NCI-H1694 (cell line): Measurements from ENCODE around the gene KSR1.

ENCODE experiments used
- DNase-seq: peaks from one replicate; lab custom pipeline; 2025; lab: John Stamatoyannopoulos, UW

KSR1 gene

DNA sequence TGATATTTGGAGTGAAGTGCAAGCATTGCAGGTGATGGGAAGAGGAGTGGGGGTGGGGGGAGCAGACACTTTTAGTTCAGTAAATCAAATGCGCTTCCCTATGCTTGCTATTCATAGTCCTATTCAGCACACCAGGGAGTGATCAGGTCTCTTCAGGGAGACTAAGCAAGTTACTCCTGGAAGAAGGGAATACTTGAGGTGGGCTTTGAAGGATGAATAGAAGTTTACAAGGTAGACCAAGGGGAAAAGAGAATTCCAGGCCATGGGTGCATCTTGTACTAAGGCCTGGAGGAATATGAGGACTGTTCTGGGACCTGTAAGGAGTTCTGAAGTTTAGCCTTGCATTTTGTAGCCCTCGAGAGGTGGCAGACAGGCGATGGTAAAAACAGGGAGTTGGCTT is 134.6 kb downstream of the KSR1 start:
- DNase-seq = no peak

DNA sequence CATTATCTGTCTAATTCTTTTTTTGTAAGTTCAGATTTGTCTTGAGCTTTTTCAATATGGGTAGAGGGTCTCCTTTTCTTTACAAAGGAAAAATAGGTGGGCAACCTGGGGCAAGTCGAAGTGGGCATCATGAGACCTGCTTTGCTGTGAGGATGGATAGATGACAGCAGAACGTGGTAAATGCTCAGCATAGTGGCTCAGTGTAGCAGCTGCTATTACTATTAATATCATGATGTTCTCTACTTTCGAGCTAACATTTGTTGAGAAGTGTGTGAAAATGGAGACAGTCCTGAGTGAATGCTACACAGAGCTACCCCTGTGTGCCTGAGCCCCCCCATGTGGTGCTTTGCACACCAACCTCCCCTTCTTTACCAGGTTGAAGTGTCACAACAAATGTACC is 135.7 kb downstream of the KSR1 start:
- no peak for DNase-seq

DNA sequence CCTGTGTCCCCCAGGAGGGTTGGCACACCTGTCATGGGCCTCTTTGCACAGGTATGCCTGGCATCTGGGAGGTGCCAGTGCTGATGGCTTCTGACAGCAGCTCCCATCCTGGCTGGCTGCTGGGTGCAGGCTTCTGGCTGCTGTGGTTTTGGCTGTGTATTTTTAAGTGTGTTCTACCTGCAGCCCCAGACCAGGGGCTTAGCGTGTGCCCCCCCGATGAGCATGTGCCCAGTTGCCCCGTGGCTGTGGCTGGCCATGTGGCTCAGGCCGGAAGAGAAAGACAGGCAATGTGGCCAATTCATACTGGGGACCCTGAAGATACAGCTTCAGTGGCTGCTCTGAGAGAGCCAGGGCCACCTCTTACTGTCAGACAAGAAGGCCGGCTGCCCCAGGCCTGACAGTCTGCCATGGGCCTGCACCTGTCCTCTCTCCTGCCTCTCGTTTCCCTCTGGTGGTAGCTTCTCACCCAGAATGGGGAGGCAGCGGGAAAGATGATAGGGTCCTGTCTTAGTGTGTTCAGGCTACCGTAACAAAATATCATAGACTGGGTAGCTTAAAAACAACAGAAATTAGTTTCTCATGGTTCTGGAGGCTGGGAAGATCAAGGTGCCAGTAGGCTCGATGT is 137.1 kb downstream of the KSR1 start:
- no peak for DNase-seq

DNA sequence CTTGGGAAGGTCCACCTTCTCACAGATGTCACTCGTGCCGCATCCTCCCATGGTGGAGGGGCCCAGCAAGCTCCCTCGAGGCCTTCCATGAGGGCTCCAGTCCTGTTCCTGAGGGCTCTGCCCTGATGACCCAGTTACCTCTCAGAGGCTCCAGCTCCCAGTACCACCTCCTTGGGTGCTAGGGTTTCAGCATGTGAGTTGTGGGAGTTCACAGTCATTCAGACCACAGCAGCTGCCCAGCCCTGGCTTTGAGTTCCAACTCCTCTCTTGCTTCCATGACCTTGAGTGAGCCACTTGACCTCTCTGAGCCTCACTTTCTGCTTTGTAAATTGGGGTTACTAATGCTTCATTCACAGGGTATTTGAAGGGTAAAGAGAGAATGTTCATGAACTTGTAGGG is 137.6 kb downstream of the KSR1 start:
- no peak for DNase-seq

DNA sequence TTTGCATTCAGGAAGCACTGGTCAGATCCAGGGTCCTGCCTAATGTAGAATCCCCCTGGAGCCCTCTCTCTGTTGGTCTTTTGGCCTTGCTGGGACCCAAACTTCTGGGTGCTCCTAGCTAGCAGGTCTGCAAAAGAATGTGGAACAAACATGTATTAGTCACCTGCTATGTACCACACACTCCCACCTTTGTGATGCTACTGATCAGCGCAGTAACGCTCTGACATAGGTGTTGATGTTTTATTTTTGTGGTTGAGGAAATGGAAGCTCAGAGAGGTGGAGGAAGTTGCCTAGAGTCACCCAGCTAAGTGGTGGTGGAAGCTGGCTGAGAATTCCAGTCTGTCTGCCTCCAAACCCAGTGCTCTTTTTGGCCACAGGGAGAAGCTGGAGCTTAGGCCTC is 139.0 kb downstream of the KSR1 start:
- DNase-seq = no peak

DNA sequence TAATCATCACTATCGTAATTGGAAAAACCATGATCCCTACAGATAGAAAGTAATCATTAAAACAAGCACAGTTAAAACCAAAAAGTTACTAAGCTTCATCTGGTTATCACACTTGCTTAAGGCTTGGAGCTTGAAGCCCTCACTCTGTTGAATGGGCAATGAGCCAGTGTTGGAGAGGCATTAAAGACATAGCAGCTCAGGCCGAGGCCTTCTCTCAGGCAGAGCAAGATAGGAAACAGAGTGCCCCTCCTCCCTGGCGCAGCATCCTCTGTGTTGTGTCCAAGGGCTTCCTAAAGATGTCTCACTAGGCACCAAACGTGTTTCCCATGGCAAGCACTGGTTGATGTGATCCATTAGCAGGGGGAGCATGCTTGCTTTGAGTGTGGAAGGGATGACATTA is 139.8 kb downstream of the KSR1 start:
- no peak for DNase-seq

DNA sequence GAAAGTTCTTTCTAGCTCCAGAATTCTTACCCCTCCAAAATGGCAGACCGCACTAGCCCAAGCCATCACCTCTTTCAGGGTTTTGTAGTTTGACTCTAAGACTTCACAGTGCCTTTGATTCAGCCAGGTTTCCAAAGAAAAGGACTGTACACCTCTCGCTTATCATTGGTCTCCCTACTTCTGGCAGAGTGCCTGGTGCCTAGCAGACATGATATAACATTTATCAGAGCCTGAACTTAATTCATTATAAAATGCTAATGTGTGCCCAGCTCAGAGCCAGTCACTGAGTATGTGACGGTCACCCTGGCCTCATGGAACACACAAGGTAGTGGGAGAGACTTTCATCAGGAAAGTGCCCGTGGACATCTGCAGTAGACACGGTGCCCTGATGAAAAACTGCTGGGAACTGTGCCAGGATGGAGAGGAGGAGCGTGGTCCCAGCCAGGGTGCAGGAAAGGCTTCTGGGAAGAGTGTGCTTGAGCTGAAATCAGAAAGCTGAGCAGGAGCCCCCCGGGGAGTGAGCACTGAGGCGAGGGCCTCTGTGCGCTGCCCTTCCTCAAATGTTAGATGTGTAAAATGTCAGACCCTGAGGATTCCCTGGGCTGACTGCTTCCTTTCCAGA is 140.4 kb downstream of the KSR1 start:
- peak; percentile 18 for DNase-seq

DNA sequence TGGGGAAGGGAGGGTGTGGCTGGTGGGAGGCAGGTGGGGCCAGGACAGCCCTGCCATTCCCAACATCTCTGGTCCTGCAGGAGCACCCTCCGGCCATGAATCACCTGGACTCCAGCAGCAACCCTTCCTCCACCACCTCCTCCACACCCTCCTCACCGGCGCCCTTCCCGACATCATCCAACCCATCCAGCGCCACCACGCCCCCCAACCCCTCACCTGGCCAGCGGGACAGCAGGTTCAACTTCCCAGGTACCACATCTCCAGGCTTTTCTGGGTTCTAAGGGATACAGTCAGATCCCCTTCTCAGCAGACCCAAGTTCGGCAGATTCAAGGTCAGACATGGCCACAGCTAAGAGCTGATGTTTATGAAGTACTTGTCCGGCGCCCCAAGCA is 140.9 kb downstream of the KSR1 start:
- no peak for DNase-seq

DNA sequence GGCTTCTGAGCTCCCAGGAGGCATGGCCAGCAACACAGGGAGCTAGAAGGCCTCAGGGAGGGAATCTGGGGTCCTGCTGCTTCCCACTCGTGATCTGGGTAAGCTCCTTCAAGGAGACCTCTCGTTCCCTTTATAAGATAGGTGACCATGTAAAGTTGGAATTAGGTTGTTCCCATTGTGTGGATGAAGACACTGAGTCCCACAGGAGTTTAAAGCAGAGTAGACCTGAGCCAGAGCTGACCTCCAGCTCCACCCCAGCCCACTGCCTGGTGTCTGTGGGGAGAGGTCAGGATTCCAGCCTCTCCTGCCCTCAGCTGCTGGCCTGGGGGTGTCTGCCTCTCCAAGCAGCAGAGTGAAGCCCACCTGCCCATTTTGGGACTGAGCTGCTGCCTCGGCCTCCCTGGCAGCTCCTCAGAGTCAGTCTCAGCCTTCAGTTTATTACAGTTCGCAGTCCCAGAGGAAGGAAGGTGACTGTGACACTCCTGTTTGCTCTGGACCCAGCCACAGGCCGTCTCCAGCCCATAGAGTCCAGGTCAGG is 141.6 kb downstream of the KSR1 start:
- DNase-seq = no peak

DNA sequence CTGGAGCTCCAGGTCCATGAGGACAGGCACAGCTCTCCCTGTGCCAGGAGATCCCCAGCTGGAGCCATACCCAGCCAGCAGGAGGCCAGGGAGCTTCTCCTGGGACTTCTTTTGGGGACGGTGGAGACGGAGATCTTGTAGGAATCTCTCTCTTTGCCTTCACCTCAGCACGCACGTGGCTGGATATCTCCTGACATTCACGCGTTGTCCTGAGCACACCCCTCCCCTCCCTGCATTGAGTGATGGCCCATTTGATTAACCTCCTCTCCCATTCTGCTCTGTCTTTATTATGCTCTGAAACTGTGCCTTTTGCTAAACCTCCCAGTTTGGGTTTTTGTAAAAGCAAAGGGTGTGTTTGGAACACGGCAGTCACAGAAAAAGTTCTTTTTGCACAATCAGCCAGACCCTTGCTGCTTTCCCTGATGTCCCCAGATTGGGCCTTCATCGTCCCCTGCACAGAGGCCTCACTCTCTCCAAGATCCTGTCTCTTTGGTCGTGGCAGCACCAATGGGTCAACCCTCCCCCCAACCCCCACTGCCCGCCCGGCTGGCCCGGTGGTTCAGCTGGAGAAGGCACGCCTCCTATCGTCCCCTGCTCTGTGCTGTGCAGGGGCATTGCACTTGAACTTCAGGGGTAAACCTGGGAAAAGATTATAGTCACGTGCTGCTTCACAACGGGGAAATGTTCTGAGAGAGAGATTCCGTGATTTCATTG is 142.2 kb downstream of the KSR1 start:
- DNase-seq = no peak

DNA sequence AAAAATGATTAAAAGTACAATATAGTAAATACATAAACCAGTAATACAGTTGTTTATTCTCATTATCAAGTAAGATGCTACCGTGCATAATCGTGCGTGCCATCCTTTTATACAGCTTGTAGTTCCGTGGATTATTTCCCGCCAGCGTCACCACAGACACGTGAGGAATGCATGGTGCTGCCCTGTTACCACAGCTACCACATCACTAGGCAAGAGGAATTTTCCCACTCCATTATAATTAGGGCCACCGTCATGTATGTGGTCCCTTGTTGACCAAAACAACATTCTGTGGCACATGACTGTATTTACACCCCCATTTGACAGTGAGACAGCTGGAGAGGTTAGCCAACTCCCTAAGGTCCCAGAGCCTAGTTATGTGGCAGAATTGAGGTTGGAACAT is 144.2 kb downstream of the KSR1 start:
- DNase-seq = no peak

DNA sequence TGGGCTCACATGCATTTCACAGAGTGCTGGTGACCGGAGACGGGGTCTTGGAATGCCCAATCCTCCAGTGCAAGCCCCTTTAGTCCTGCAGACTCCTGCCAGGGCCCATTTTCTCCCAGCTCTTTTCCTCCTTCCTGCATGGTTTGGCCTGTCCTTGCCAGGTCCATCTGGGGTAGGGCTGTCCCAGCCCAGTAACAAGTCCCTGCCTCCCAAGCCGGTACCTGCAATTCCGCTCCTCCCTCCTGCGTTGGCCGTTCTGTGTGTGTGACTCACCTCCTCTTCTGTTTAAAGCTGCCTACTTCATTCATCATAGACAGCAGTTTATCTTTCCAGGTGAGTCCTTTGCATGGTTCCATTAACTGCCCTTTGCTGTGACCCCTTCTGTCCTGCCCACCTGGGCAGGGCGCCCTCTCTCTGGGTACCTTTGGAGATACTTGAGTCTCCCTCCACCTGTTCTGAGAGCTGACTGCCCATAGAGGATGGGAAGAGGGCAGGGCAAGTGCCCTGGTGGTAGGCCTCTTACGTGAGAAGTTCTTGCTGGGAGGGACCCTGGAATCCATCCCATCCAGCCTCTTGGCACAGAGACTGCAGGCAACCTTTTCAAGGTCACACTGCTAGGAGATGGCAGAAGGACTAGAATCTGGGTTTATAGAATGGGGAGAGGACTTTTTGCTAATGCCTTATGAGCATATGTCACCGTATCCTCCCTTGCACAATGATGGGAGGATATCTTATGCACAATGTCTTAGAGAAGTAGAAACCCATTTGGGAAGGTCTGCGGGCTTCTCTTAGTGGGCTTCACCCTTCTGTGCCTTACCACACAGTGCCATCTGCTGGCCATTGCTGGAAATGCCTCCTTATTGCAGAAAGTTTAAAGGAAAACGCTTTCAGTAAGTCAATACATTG is 145.1 kb downstream of the KSR1 start:
- peak; percentile 91 for DNase-seq

DNA sequence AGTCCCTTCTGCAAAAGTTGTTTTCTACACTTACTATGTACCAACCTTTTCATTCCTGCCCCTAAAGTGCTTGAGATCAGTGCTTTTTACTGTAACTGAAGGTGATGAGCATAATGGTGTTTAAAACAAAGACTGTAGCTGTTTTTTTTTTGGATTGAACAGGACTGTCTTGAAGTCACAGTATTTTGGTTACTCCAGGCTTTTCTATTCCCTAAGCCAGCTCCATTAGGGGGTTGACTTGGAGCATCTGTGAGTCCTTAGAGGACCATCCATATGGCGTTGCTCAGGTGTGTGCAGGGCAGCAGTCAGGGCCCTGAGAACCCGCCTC is 145.7 kb downstream of the KSR1 start:
- no peak for DNase-seq

DNA sequence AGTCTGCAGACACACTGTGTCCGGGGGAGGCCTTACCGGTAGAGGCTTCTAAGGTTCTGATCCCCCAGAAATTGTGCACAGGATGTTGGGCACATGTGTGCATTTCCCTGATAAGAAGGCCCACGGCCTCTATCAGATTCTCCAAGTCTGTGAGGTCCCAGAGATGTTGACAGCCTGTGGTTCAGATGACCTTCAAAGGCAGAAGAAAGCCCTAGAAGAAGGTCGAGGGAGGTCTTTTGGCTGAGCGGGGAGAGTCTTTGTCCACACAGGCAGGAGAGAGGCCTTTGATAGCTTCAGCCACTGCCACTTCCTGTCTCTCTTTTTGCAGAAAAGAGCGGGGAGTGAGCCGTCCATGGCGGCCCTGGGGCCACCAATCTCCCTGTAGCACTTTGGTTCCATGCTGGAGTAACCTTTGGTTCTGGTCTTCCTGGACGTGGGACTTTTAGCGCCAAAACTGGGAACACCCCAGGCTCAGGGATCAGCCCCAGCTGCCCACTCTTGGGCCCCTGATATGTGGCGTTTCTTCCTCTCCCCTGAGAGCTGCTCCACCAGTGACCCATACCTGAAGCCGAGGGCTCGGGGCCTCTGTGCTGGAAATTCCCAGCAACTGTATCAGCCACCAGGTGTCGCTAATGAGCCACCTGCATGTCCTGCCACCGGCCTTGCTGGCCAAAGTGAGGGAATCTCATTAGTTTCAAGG is 146.6 kb downstream of the KSR1 start:
- DNase-seq = no peak

DNA sequence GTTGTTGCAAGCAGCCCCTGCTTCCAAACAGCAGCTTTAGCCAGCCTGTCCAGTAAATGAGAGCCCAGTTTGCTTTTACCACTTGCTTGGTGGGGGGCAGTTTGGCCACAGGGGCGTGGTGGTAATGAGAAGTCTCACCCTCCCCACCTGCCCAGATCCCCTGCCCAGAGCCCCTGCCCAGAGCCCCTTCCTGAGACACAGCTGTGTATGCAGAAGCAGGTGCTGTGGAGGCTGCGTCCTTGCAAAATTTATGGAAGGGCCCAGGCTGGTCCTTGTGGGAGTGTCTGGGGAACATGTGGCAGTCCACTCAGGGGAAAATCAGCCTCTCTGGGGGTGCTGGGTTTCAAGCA is 147.1 kb downstream of the KSR1 start:
- DNase-seq = no peak

DNA sequence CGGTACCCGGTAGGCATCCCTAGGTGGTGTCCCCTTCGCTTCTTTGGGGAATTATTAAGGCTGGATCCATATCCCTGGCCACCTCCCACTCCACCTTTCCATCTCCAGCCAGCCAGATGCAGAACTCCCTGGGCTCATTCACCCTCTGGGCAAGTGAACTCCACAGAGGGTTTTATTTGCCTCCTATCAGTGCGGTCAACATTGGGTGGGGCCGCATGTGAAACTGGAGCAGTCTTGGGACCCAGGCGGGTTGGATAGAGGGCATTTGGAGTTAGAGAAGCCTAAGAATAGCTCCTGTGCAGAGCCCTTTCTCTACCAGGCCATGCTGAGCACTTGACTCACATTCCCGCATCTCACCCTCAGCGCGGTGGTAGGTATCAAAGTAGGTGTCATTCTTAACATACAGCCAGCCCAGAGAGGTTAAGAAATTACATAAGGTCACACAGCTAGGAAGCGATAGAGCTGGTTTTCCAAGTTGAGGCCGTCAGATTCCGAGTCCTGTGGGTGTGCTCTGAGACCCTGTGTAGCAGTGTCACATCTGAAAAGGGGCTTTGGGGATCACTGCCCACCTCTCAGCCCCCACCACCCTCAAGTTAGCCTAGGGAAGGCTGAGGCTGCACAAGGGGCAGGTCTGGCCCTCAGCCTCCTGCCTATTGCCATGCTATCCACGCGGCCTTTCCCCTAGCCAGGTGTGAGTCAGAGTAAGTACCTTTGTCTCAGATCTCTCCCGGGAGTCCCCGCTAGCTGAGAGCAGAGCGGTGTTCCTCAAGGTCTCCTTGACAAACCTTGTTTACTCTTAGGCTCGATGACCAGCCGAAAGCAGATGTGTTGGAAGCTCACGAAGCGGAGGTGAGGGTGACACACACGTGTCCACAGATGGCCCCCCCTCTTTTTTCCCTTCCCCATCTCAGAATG is 147.9 kb downstream of the KSR1 start:
- no peak for DNase-seq

DNA sequence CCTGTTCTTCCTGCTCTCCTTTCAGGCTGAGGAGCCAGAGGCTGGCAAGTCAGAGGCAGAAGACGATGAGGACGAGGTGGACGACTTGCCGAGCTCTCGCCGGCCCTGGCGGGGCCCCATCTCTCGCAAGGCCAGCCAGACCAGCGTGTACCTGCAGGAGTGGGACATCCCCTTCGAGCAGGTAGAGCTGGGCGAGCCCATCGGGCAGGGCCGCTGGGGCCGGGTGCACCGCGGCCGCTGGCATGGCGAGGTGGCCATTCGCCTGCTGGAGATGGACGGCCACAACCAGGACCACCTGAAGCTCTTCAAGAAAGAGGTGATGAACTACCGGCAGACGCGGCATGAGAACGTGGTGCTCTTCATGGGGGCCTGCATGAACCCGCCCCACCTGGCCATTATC is 149.2 kb downstream of the KSR1 start:
- DNase-seq = no peak

DNA sequence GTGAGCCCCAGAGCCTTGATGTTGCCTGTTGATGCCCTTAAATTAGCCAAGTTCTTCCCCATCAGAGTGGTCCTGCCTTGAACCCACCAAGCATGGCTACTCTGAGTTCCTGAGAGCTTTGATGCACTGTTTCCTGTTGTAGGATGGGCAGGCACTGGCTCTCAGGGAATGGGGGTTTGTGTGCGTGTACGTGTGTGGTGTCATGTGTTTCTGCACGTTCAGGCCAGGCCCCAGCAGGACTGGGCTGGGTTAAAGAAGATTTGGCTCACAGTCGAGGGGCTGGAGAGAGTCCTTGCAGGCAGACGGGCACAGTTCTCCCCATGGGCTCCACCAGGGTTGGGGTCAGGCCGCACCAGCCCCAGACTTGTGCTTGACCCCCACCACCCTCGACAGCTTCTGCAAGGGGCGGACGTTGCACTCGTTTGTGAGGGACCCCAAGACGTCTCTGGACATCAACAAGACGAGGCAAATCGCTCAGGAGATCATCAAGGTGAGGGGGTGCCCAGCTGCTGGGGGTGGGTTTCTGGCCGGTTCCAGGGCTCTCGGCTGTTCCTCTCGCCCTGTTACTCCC is 151.4 kb downstream of the KSR1 start:
- DNase-seq = no peak

DNA sequence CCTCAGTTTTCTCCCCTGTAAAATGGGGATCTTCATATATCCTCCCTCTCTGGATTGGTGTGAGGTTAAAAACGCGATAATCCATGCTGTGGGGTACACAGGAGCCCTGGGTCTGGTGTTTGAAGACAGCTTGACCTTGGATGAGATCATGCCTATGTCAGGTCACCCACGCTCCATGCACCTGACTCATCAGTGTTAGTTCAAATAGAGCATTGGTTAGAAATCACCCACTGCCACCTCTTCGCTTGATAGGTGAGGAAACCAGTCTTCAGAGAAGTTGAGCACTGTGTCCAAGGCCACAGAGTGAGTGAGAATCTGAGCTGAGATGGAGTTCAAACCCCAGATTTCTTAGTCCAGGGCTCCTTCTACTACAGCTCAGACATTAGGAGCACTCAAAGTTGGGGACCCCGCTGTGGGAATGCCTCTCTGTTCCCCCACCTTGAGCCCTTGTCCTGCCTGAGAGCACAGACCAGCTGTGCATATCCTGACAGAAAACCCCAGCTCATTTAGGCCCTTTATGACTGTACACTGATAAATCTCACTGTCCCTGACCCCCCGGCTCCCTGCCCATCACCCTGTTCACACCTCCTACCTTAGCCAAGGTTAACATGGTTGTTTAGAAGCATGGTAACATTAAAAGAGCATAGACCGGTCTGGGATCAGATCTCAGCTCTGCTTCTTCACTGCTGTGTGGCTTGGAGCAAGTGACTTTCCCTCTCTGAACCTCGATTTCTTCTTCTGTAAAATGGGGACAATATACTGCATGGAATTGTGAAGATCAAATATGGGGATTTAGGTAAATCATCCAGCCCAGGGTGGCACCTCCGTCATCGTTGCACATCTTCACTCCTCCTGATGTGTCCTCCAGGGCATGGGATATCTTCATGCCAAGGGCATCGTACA is 152.3 kb downstream of the KSR1 start:
- no peak for DNase-seq
